DND-41 (cell line): ENCODE results near the gene SYS1.

Experiments used
- CTCF ChIP-seq: IDR thresholded peaks from 2 replicates; pipeline ENCODE4 v1.5.1; 2012; ENCODE audit warnings: borderline replicate concordance, low read length, moderate library complexity, mild to moderate bottlenecking; ENCODE audit not compliant: poor library complexity, severe bottlenecking; ENCODE audit errors: extremely low read depth
- EZH2 ChIP-seq: IDR thresholded peaks from 3 replicates; pipeline ENCODE4 v1.6.1; 2012; ENCODE audit warnings: borderline replicate concordance, low read depth, mild to moderate bottlenecking, moderate library complexity, low read length, inconsistent platforms; ENCODE audit not compliant: severe bottlenecking

- TF ChIP-seq CTCF (no peak), EZH2 (no peak)
These were observed 42.8 kb downstream of the SYS1 start for GRCh38 chr20:45405571-45406259.
